Muscle layer of duodenum (tissue), 2 donors: Measurements from ENCODE around the gene TPO.
"Not testable (repeated sequence)": the region's sequence is repeated elsewhere in the genome, so short reads cannot be mapped to it uniquely, and the experiment has no call there.

ENCODE experiments used
- H3K27ac ChIP-seq: one replicate; pipeline ENCODE4 v1.7.0; 2013; ENCODE audit warnings: mild to moderate bottlenecking, low read length
- H3K27me3 ChIP-seq: one replicate; pipeline ENCODE4 v1.7.0; 2013; ENCODE audit warnings: low read depth, mild to moderate bottlenecking, control low read depth, low read length
- H3K36me3 ChIP-seq, 2 donors: one replicate each; pipeline ENCODE4 v1.7.0; 2013; ENCODE audit warnings: low read length in 2 of 2, control low read depth in 1 of 2, mild to moderate bottlenecking in 1 of 2; ENCODE audit not compliant: insufficient read depth in 2 of 2, control insufficient read depth in 1 of 2
- H3K4me1 ChIP-seq, 2 donors: one replicate each; pipeline ENCODE4 v1.7.0; 2013; ENCODE audit warnings: low read length in 2 of 2, mild to moderate bottlenecking in 2 of 2, control low read depth in 1 of 2, moderate library complexity in 1 of 2; ENCODE audit not compliant: insufficient read depth in 2 of 2, control insufficient read depth in 1 of 2
- H3K4me3 ChIP-seq, 2 donors: one replicate each; pipeline ENCODE4 v1.7.0; 2013; ENCODE audit warnings: low read length in 2 of 2, low read depth in 1 of 2, mild to moderate bottlenecking in 1 of 2
- H3K9me3 ChIP-seq, 2 donors: one replicate each; pipeline ENCODE4 v1.7.0; 2013; ENCODE audit warnings: low read length in 2 of 2, control low read depth in 1 of 2, mild to moderate bottlenecking in 1 of 2; ENCODE audit not compliant: control insufficient read depth in 1 of 2
- donor health status: healthy.

TPO gene

GRCh38 chr2:1487758-1488157 is 74.5 kb downstream of the TPO start:
- H3K27me3 ChIP-seq: no peaks in the 10 kb centered on the region
- no peaks in the 10 kb centered on the region for H3K4me1 ChIP-seq
- H3K27ac ChIP-seq: no peak overlapping the region
- H3K36me3 ChIP-seq: no peaks in the 10 kb centered on the region
- no peaks in the 10 kb centered on the region for H3K9me3 ChIP-seq
- H3K4me3 ChIP-seq: no peak overlapping the region

GRCh38 chr2:1488181-1488671 is 75.0 kb downstream of the TPO start:
- no peak overlapping the region for H3K27ac ChIP-seq

GRCh38 chr2:1488851-1489250 is 75.6 kb downstream of the TPO start:
- no peaks in the 10 kb centered on the region for H3K36me3 ChIP-seq

More at GRCh38 chr2:1488181-1488671, 75.0 kb downstream of the TPO start:
- no peak overlapping the region for H3K4me3 ChIP-seq
- no peaks in the 10 kb centered on the region for H3K9me3 ChIP-seq
- no peaks in the 10 kb centered on the region for H3K27me3 ChIP-seq
- H3K36me3 ChIP-seq: no peaks in the 10 kb centered on the region
- no peaks in the 10 kb centered on the region for H3K4me1 ChIP-seq

GRCh38 chr2:1489486-1489885 is 76.2 kb downstream of the TPO start:
- H3K27me3 ChIP-seq: no peaks in the 10 kb centered on the region
- no peaks in the 10 kb centered on the region for H3K36me3 ChIP-seq
- no peak overlapping the region for H3K27ac ChIP-seq
- H3K4me1 ChIP-seq: no peaks in the 10 kb centered on the region
- H3K9me3 ChIP-seq: no peaks in the 10 kb centered on the region
- no peak overlapping the region for H3K4me3 ChIP-seq

More at GRCh38 chr2:1488851-1489250, 75.6 kb downstream of the TPO start:
- Histone ChIP-seq H3K27me3 (no peaks in the 10 kb centered on the region), H3K27ac (no peak overlapping the region), H3K4me1 (no peaks in the 10 kb centered on the region), H3K4me3 (no peak overlapping the region), H3K9me3 (no peaks in the 10 kb centered on the region)

- not testable (repeated sequence) for H3K36me3 ChIP-seq, H3K4me1 ChIP-seq, H3K9me3 ChIP-seq, H3K27ac ChIP-seq, H3K27me3 ChIP-seq, H3K4me3 ChIP-seq
These were observed 77.1 kb downstream of the TPO start for GRCh38 chr2:1490381-1490780.

GRCh38 chr2:1491751-1492150 is 78.5 kb downstream of the TPO start:
- Histone ChIP-seq H3K4me1 (no peaks in the 10 kb centered on the region), H3K36me3 (no peaks in the 10 kb centered on the region), H3K9me3 (no peaks in the 10 kb centered on the region)

GRCh38 chr2:1492231-1492630 is 79.0 kb downstream of the TPO start:
- not testable (repeated sequence) for H3K27ac ChIP-seq, H3K4me3 ChIP-seq, H3K27me3 ChIP-seq, H3K36me3 ChIP-seq, H3K9me3 ChIP-seq, H3K4me1 ChIP-seq

More at GRCh38 chr2:1491751-1492150, 78.5 kb downstream of the TPO start:
- H3K4me3 ChIP-seq: no peak overlapping the region
- no peaks in the 10 kb centered on the region for H3K27me3 ChIP-seq
- no peak overlapping the region for H3K27ac ChIP-seq

GRCh38 chr2:1492711-1493430 is 79.6 kb downstream of the TPO start:
- H3K27ac ChIP-seq: no peak overlapping the region
- H3K4me1 ChIP-seq: no peaks in the 10 kb centered on the region
- H3K36me3 ChIP-seq: no peaks in the 10 kb centered on the region

GRCh38 chr2:1493431-1494126 is 80.3 kb downstream of the TPO start:
- Histone ChIP-seq H3K4me3 (no peak overlapping the region), H3K4me1 (no peaks in the 10 kb centered on the region), H3K27ac (no peak overlapping the region), H3K36me3 (no peaks in the 10 kb centered on the region), H3K27me3 (no peaks in the 10 kb centered on the region), H3K9me3 (no peaks in the 10 kb centered on the region)

More at GRCh38 chr2:1492711-1493430, 79.6 kb downstream of the TPO start:
- Histone ChIP-seq H3K27me3 (no peaks in the 10 kb centered on the region), H3K4me3 (no peak overlapping the region), H3K9me3 (no peaks in the 10 kb centered on the region)

- no peak overlapping the region for H3K27ac ChIP-seq
- no peak overlapping the region for H3K4me3 ChIP-seq
- no peaks in the 10 kb centered on the region for H3K36me3 ChIP-seq
- H3K4me1 ChIP-seq: no peaks in the 10 kb centered on the region
- no peaks in the 10 kb centered on the region for H3K9me3 ChIP-seq
- H3K27me3 ChIP-seq: no peaks in the 10 kb centered on the region
These were observed 81.0 kb downstream of the TPO start for GRCh38 chr2:1494257-1494656.

- no peak overlapping the region for H3K27ac ChIP-seq
- H3K4me3 ChIP-seq: no peak overlapping the region
- H3K4me1 ChIP-seq: no peaks in the 10 kb centered on the region
- no peaks in the 10 kb centered on the region for H3K9me3 ChIP-seq
- H3K27me3 ChIP-seq: no peaks in the 10 kb centered on the region
- H3K36me3 ChIP-seq: no peaks in the 10 kb centered on the region
These were observed 81.6 kb downstream of the TPO start for GRCh38 chr2:1494906-1495305.
